ENCODE results near the gene PLXNB2. TPM values are rescaled to one million over a fixed set of nuclear protein-coding genes. Genes with fewer than 3 reads are reported as not detected.
A peak's percentile ranks its signal among the peaks of the same experiment; 100 is the strongest.

Gene PLXNB2
- total and polyA plus RNA-seq, 2 of the 4 experiments (the other 2 are of a cell fraction) = 73.1 to 202 TPM

- H2AK5ac ChIP-seq (ENCODE audit: low read depth, low read length) = no peak overlapping the region; the same call in 1 of the 2 replicates
- no peak overlapping the region for H3K27ac ChIP-seq (ENCODE audit: insufficient read depth, low read length)
- DNase-seq = no peak
- H4K5ac ChIP-seq (ENCODE audit: low read depth, low read length) = no peak overlapping the region
- no peak overlapping the region for H4K91ac ChIP-seq (ENCODE audit: insufficient read depth, low read depth, low read length)
- WGBS, 2 experiments (ENCODE audit: extremely low coverage in 2 of 2, insufficient read length in 1 of 2) = 71% methylated on average over 7 of the region's 23 CpGs; no CpG with 5 or more reads in 1 of the 2 experiments
- H3K9me1 ChIP-seq (ENCODE audit: insufficient read depth, low read length) = peaks cover 6% of the 10 kb centered on the region; the same call in 1 of the 2 replicates
- H3K23ac ChIP-seq (ENCODE audit: low read depth, low read length) = no peak overlapping the region
- H4K8ac ChIP-seq (ENCODE audit: low read depth in 2 of 2, low read length in 2 of 2) = no peak overlapping the region
- H2AFZ ChIP-seq (replicated peaks; ENCODE audit: low read length, poor library complexity) = peak overlapping the region; percentile 43
- in situ Hi-C loops (cut with MboI; ENCODE audit: low sequenced_read_pairs) (no loop called here), dilution Hi-C loops (cut with HindIII; ENCODE audit: low sequenced_read_pairs, unreplicated experiment) (no loop called here), intact Hi-C loops (cut with micrococcal nuclease) (no loop called here)
- ChIA-PET POLR2A (ENCODE audit: unreplicated experiment) (no interaction called here), CTCF (no interaction called here)
- no peaks in the 10 kb centered on the region for H3K36me3 ChIP-seq (ENCODE audit: control insufficient read depth, insufficient read depth, low read length)
- no peak overlapping the region for H3K4me3 ChIP-seq (ENCODE audit: insufficient read depth, low read depth, low read length)
- H2BK5ac ChIP-seq (ENCODE audit: low read depth, low read length, poor library complexity, severe bottlenecking) = no peak overlapping the region
- no peak overlapping the region for H2BK120ac ChIP-seq (ENCODE audit: low read depth, low read length)
- no peak overlapping the region for H3K14ac ChIP-seq (replicated peaks; ENCODE audit: low read depth, low read length)
- H3K18ac ChIP-seq (ENCODE audit: low read depth, low read length) = no peak overlapping the region
- no peak for ATAC-seq (ENCODE audit: low read depth)
- H4K20me1 ChIP-seq (ENCODE audit: insufficient read depth, low read length) = peaks cover 5% of the 10 kb centered on the region; the same call in 1 of the 2 replicates
- BruUV-seq (replicated peaks) = no TSS peak
- peaks cover 14% of the 10 kb centered on the region for H3K4me1 ChIP-seq (ENCODE audit: control insufficient read depth, insufficient read depth, low read length)
- peaks cover 0 to 9% of the 10 kb centered on the region in 2 experiments; a peak in 1 of 4 replicates for H3K79me1 ChIP-seq (ENCODE audit: low read depth in 1 of 2, low read length in 2 of 2)
- H2BK20ac ChIP-seq (ENCODE audit: low read depth, low read length) = no peak overlapping the region
- no peak overlapping the region for H3K9ac ChIP-seq (ENCODE audit: low read depth, low read length)
- peak overlapping the region; percentile 78 for H2AK9ac ChIP-seq (replicated peaks; ENCODE audit: low read depth, low read length, poor library complexity)
- H3K56ac ChIP-seq (ENCODE audit: extremely low read depth, insufficient read depth, low read length) = no peak overlapping the region
- H3K4ac ChIP-seq (ENCODE audit: low read depth, low read length) = no peak overlapping the region
- H2BK15ac ChIP-seq (ENCODE audit: low read depth, low read length) = no peak overlapping the region
- no peak overlapping the region for H3K4me2 ChIP-seq (ENCODE audit: low read depth, low read length)
- no peak for TF ChIP-seq MAZ (IDR thresholded peaks at IDR 0.05; ENCODE audit: borderline replicate concordance, low read depth, low read length)
- TF ChIP-seq RFX5 (IDR thresholded peaks at IDR 0.05; ENCODE audit: low read depth, low read length) = no peak
- no peak for TF ChIP-seq SMC3 (IDR thresholded peaks at IDR 0.05; ENCODE audit: low read depth, low read length)
- no peak for TF ChIP-seq BHLHE40 (IDR thresholded peaks at IDR 0.05; ENCODE audit: low read depth, low read length)
- TF ChIP-seq MAFK (IDR thresholded peaks at IDR 0.05; ENCODE audit: low read depth, low read length) = no peak
- no peak for TF ChIP-seq RCOR1 (IDR thresholded peaks at IDR 0.05; ENCODE audit: insufficient replicate concordance, low read length)
- TF ChIP-seq ELK1 (IDR thresholded peaks at IDR 0.05; ENCODE audit: borderline replicate concordance, low read depth, low read length) = no peak
- no peak for TF ChIP-seq CHD1 (IDR thresholded peaks at IDR 0.05; ENCODE audit: low read depth, low read length)
- TF ChIP-seq USF2 (IDR thresholded peaks at IDR 0.05; ENCODE audit: low read depth, low read length) = no peak
- no peak for TF ChIP-seq CTCF (conservative IDR thresholded peaks at IDR 0.05; ENCODE audit: low read depth, low read length)
- TF ChIP-seq POLR2A (IDR thresholded peaks at IDR 0.05; ENCODE audit: low read depth, low read length) = no peak
- no peak for TF ChIP-seq MXI1 (IDR thresholded peaks at IDR 0.05; ENCODE audit: borderline replicate concordance, low read depth, low read length)
- no peak for TF ChIP-seq RAD21 (IDR thresholded peaks at IDR 0.05; ENCODE audit: low read length)
- TF ChIP-seq CEBPB (IDR thresholded peaks at IDR 0.05; ENCODE audit: low read depth, low read length) = no peak
- no peak for TF ChIP-seq FOS (IDR thresholded peaks at IDR 0.05; ENCODE audit: low read depth, low read length)
- H3K9me3 ChIP-seq (ENCODE audit: control insufficient read depth, insufficient read depth, low read length) = no peaks in the 10 kb centered on the region
- H3K27me3 ChIP-seq (ENCODE audit: control insufficient read depth, insufficient read depth, low read length) = peaks cover 3% of the 10 kb centered on the region; the same call in 1 of the 2 replicates
These were observed 4.3 kb upstream of the PLXNB2 start for GRCh38 chr22:50311606-50312351.
